ENCODE measurements around the gene HIPK1.

DNA sequence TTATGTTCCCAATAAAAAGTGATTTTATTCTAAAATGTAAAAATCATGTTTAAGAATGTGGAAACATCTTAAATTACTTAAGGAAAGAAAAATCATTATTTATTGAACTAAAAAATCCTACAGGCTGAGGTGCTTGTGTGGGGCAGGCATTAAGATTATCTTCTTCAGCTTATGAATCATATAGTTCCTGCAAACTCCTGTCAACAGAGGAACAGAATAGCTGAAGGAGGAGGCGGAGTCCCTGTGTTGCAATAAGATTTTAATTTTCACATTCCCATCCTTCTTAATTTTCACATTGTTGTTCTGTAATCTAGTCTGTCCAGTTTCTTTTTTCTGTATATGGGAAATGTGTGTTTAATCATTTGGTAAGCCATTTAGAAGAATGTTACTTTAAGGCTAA lies 29.6 kb downstream of the HIPK1 start:
- TF ChIP-seq CTCF (IDR thresholded peaks at IDR 0.05), result no peak
- no peak for TF ChIP-seq POLR2AphosphoS5 (IDR thresholded peaks at IDR 0.05; ENCODE audit: low read depth, low read length)
- TF ChIP-seq TCF7L2 (IDR thresholded peaks at IDR 0.05; ENCODE audit: low read depth, low read length), result no peak
- TF ChIP-seq, protein P1, sequence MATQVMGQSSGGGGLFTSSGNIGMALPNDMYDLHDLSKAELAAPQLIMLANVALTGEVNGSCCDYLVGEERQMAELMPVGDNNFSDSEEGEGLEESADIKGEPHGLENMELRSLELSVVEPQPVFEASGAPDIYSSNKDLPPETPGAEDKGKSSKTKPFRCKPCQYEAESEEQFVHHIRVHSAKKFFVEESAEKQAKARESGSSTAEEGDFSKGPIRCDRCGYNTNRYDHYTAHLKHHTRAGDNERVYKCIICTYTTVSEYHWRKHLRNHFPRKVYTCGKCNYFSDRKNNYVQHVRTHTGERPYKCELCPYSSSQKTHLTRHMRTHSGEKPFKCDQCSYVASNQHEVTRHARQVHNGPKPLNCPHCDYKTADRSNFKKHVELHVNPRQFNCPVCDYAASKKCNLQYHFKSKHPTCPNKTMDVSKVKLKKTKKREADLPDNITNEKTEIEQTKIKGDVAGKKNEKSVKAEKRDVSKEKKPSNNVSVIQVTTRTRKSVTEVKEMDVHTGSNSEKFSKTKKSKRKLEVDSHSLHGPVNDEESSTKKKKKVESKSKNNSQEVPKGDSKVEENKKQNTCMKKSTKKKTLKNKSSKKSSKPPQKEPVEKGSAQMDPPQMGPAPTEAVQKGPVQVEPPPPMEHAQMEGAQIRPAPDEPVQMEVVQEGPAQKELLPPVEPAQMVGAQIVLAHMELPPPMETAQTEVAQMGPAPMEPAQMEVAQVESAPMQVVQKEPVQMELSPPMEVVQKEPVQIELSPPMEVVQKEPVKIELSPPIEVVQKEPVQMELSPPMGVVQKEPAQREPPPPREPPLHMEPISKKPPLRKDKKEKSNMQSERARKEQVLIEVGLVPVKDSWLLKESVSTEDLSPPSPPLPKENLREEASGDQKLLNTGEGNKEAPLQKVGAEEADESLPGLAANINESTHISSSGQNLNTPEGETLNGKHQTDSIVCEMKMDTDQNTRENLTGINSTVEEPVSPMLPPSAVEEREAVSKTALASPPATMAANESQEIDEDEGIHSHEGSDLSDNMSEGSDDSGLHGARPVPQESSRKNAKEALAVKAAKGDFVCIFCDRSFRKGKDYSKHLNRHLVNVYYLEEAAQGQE (IDR thresholded peaks at IDR 0.05; ENCODE audit: insufficient read depth in 1 of 2, low read depth in 2 of 2, low read length in 1 of 2), result no peak
- TF ChIP-seq SIN3A (IDR thresholded peaks at IDR 0.05; ENCODE audit: borderline replicate concordance, insufficient read depth, low read depth, low read length), result no peak

Data from Panc1 (cell line).